Left lung (tissue), 10 donors: ENCODE results near the gene EVI5L. TPM values are rescaled to one million over a fixed set of nuclear protein-coding genes. Genes with fewer than 3 reads are reported as not detected.
A peak's percentile ranks its signal among the peaks of the same experiment; 100 is the strongest.

Experiments used
- ATAC-seq: fragments of 200-7000 bp; cut with Tn5 transposase; one replicate; pipeline ENCODE4 v1.9.1; 2020; ENCODE audit warnings: moderate library complexity
- DNase-seq, 4 donors: peaks; one replicate each; pipeline ENCODE4 v3.0.0-alpha.2; 2013 to 2020
- H3K27ac ChIP-seq, 2 donors: fragments of 200-600 bp; sonication (generic) in 1 of 2; one replicate each; pipeline versions ENCODE4 v1.5.0 to v1.8.0; 2020 to 2021
- H3K27me3 ChIP-seq, 2 donors: fragments of 200-600 bp; sonication (generic) in 1 of 2; one replicate each; pipeline versions ENCODE4 v1.5.0 to v1.8.0; 2020 to 2021
- H3K36me3 ChIP-seq, 2 donors: fragments of 200-600 bp; sonication (generic) in 1 of 2; one replicate each; pipeline versions ENCODE4 v1.5.0 to v1.8.0; 2020 to 2021
- H3K4me1 ChIP-seq, 2 donors: fragments of 200-600 bp; one replicate each; pipeline ENCODE4 v1.8.0; 2021
- H3K4me3 ChIP-seq, 2 donors: fragments of 200-600 bp; sonication (generic) in 1 of 2; one replicate each; pipeline versions ENCODE4 v1.5.0 to v1.8.0; 2020 to 2021; ENCODE audit warnings: mild to moderate bottlenecking in 1 of 2
- H3K9me3 ChIP-seq, 2 donors: fragments of 200-600 bp; sonication (generic) in 1 of 2; one replicate each; pipeline versions ENCODE4 v1.5.0 to v1.8.0; 2020 to 2021
- intact Hi-C, 2 donors: fragments of 100-400 bp; cut with DNase I; formaldehyde crosslinking; loops; one replicate each; pipeline versions ENCODE4 v1.11.2 to v1.14.2; 2022
- polyA plus RNA-seq, 6 donors: library from polyadenylated mRNA; unstranded; fragments of 120-200 nt; gene quantifications; one replicate each; pipeline ENCODE4 v1.2.1, GENCODE V29; 2013; ENCODE audit not compliant: insufficient read length in 6 of 6
- total RNA-seq, 2 donors: library from RNA; stranded (reverse); fragmentation: NEBNext Ultra II Directional; extraction: Animal tissue kit (Norgen Biotek cat#: 25700); gene quantifications; one replicate each; pipeline ENCODE4 v1.2.1, GENCODE V29; 2021
- TF ChIP-seq, protein P1 (sequence below), 2 donors: fragments of 200-600 bp; sonication (generic) in 1 of 2; IDR thresholded peaks; one replicate each; pipeline versions ENCODE4 v1.5.0 to v1.8.0; 2021; ENCODE audit warnings: antibody characterized with exemption in 2 of 2
- donor health status: DM: no; HTN: yes; CAD: no.
- donor health status: DM: no; HTN: no; CAD: no.

Gene EVI5L
- total and polyA plus RNA-seq, 8 donors: 11.3 to 18.1 (median 14.8) TPM

DNA sequence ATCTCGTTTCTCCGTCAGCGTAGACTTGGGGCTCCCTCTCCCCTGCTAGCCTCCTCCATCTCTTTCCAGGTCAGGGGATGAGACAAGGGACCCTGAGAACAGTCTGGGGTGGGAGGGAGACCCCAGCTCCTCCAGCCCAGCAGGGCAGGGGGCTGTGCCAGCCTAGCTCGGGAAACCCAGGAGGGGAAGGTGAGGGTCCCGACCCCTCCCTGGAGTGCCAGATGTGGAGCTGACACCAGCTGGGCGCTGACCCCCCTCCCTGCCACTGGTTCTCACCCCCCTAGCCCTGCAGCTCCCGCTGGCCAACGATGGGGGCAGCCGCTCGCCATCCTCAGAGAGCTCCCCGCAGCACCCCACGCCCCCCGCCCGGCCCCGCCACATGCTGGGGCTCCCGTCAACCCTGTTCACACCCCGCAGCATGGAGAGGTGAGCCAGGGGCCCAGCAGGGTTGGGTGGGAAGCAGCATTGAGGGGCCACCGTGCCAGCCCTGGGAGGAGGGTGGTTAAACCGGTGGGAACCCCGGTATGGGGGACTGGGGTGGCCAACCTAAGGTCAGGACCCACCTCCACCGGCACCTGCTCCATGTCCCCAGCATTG is 79.6 kb downstream of the EVI5L start:
- DNase-seq: no peak
- intact Hi-C loops: no loop called here
- Histone ChIP-seq H3K27ac (no peak overlapping the region), H3K27me3 (peaks cover 0 to 10% of the 10 kb centered on the region in 2 donors), H3K9me3 (no peaks in the 10 kb centered on the region), H3K36me3 (peaks cover 0 to 71% of the 10 kb centered on the region in 2 donors), H3K4me3 (no peak overlapping the region), H3K4me1 (peaks cover 9 to 33% of the 10 kb centered on the region in 2 donors)
- TF ChIP-seq, protein P1, sequence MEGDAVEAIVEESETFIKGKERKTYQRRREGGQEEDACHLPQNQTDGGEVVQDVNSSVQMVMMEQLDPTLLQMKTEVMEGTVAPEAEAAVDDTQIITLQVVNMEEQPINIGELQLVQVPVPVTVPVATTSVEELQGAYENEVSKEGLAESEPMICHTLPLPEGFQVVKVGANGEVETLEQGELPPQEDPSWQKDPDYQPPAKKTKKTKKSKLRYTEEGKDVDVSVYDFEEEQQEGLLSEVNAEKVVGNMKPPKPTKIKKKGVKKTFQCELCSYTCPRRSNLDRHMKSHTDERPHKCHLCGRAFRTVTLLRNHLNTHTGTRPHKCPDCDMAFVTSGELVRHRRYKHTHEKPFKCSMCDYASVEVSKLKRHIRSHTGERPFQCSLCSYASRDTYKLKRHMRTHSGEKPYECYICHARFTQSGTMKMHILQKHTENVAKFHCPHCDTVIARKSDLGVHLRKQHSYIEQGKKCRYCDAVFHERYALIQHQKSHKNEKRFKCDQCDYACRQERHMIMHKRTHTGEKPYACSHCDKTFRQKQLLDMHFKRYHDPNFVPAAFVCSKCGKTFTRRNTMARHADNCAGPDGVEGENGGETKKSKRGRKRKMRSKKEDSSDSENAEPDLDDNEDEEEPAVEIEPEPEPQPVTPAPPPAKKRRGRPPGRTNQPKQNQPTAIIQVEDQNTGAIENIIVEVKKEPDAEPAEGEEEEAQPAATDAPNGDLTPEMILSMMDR (IDR thresholded peaks at IDR 0.05): no peak
- no peak for ATAC-seq

DNA sequence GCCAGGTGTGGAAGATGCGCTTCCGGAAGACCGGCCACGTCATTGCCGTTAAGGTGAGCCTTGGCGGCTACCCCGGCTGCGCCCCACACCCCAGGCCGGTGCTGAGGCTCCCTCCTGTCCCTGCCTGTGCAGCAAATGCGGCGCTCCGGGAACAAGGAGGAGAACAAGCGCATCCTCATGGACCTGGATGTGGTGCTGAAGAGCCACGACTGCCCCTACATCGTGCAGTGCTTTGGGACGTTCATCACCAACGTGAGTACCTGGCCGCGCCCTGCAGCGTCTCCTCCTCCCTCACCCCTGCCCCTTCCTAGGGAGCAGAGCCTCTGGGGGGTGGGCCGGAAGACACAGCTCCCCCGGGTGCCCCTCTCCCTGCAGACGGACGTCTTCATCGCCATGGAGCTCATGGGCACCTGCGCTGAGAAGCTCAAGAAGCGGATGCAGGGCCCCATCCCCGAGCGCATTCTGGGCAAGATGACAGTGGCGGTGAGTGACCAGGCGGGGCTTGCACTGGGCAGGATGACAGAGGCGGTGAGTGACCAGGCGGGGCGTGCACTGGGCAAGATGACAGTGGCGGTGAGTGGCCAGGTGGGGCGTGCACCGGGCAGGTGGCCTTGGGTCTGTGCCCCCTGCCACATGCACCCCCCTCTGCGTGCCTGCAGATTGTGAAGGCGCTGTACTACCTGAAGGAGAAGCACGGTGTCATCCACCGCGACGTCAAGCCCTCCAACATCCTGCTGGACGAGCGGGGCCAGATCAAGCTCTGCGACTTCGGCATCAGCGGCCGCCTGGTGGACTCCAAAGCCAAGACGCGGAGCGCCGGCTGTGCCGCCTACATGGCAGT is 80.5 kb downstream of the EVI5L start:
- no peak for ATAC-seq
- Histone ChIP-seq H3K27ac (no peak overlapping the region), H3K4me3 (no peak overlapping the region), H3K36me3 (peaks cover 0 to 68% of the 10 kb centered on the region in 2 donors), H3K4me1 (peaks cover 0 to 24% of the 10 kb centered on the region in 2 donors), H3K27me3 (peaks cover 5 to 20% of the 10 kb centered on the region in 2 donors), H3K9me3 (no peaks in the 10 kb centered on the region)
- TF ChIP-seq, protein P1 (IDR thresholded peaks at IDR 0.05): no peak
- peak in 1 of 4 donors; percentile 74 for DNase-seq
- intact Hi-C loops: no loop called here

DNA sequence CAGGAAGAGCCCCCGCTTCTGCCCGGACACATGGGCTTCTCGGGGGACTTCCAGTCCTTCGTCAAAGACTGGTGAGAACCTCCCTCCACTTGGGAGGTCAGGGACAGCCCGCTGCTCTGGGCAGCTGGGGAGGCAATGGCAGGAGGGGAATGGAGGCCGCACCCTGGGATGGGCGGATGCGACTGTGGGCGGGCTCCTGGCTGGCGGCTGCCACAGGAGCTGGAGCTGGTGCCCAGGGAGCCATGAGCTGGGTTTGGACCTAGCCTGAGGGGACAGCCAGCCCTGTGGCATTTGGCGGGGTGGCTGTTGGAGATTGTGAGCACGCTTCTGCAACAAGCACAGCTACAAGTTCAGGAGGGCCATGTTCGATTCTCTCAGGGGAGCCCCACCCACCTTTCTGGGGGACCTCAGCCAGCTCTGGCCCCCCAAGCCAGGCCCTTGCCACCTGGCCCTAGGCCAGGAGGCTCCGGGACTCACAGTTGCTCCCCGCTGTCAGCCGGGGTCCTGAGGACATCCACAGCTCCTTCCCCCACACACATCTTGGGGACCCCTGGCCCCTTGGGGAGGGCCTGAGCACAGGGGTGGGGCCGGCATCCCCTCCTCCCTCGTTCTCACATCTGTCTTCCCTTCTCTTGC is 81.6 kb downstream of the EVI5L start:
- intact Hi-C loops: no loop called here
- H3K27ac ChIP-seq: no peak overlapping the region
- DNase-seq (peak in 1 of 4 donors; percentile 75), ATAC-seq (no peak)
- H3K36me3 ChIP-seq: peaks cover 0 to 57% of the 10 kb centered on the region in 2 donors
- no peaks in the 10 kb centered on the region for H3K9me3 ChIP-seq
- peaks cover 6 to 25% of the 10 kb centered on the region in 2 donors for H3K4me1 ChIP-seq
- TF ChIP-seq, protein P1 (IDR thresholded peaks at IDR 0.05): no peak
- peaks cover 16 to 31% of the 10 kb centered on the region in 2 donors for H3K27me3 ChIP-seq
- no peak overlapping the region for H3K4me3 ChIP-seq

DNA sequence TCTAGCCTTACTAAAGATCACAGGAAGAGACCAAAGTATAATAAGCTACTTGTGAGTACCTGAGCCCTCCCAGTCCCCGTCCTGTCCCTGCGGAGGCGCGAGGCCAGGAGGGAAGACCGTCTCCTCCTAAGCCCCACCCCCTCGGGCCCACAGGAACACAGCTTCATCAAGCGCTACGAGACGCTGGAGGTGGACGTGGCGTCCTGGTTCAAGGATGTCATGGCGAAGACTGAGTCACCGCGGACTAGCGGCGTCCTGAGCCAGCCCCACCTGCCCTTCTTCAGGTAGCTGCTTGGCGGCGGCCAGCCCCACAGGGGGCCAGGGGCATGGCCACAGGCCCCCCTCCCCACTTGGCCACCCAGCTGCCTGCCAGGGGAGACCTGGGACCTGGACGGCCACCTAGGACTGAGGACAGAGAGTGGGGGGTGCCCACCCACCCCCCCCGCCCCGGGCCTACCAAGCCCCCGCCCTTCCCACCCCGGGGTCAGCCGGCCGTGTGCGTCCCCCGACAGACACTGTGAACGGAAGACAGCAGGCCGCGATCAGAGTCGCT is 82.2 kb downstream of the EVI5L start:
- H3K27me3 ChIP-seq: peaks cover 22 to 37% of the 10 kb centered on the region in 2 donors
- intact Hi-C loops: no loop called here
- H3K9me3 ChIP-seq: no peaks in the 10 kb centered on the region
- DNase-seq (peak in 1 of 4 donors; percentile 67), ATAC-seq (no peak)
- TF ChIP-seq, protein P1 (IDR thresholded peaks at IDR 0.05): no peak
- H3K4me1 ChIP-seq: peaks cover 6 to 25% of the 10 kb centered on the region in 2 donors
- H3K4me3 ChIP-seq: no peak overlapping the region
- peaks cover 0 to 55% of the 10 kb centered on the region in 2 donors for H3K36me3 ChIP-seq
- H3K27ac ChIP-seq: no peak overlapping the region
